ENCODE results near the gene TMEM200C. TPM values are rescaled to one million over a fixed set of nuclear protein-coding genes. Genes with fewer than 3 reads are reported as not detected.

TMEM200C gene
- total and polyA plus RNA-seq, 5 donors from 2014 or later: not detected

GRCh38 chr18:5840547-5840946, 54.8 kb downstream of the TMEM200C start:
- H3K27me3 Mint-ChIP-seq: no peaks in the 10 kb centered on the region
- Histone ChIP-seq H3K27me3 (ENCODE audit: control insufficient read depth, insufficient read depth, low read length) (no peaks in the 10 kb centered on the region), H3K4me3 (ENCODE audit: low read depth, low read length) (no peak overlapping the region), H3K36me3 (ENCODE audit: control insufficient read depth, insufficient read depth, low read length) (no peaks in the 10 kb centered on the region), H3K27ac (ENCODE audit: insufficient read depth, low read length, poor library complexity, severe bottlenecking) (no peak overlapping the region), H3K4me1 (ENCODE audit: control insufficient read depth, insufficient read depth, low read length, poor library complexity, severe bottlenecking) (no peaks in the 10 kb centered on the region), H3K9me3 (ENCODE audit: control insufficient read depth in 2 of 2, low read length in 2 of 2) (no peaks in the 10 kb centered on the region)
- H3K9me3 Mint-ChIP-seq: no peaks in the 10 kb centered on the region
- no peaks in the 10 kb centered on the region for H3K4me1 Mint-ChIP-seq
- ATAC-seq (ENCODE audit: low read depth in 2 of 2) (no peak), DNase-seq (no peak)
- no peaks in the 10 kb centered on the region for H3K36me3 Mint-ChIP-seq
- no peak overlapping the region for H3K27ac Mint-ChIP-seq
- no peak overlapping the region for H3K4me3 Mint-ChIP-seq

- Mint-ChIP-seq H3K4me1 (no peaks in the 10 kb centered on the region), H3K36me3 (no peaks in the 10 kb centered on the region), H3K4me3 (no peak overlapping the region), H3K27ac (no peak overlapping the region), H3K9me3 (no peaks in the 10 kb centered on the region), H3K27me3 (no peaks in the 10 kb centered on the region)
- no peak for ATAC-seq (ENCODE audit: low read depth in 2 of 2)
- Histone ChIP-seq H3K4me1 (ENCODE audit: control insufficient read depth, insufficient read depth, low read length, poor library complexity, severe bottlenecking) (no peaks in the 10 kb centered on the region), H3K27me3 (ENCODE audit: control insufficient read depth, insufficient read depth, low read length) (no peaks in the 10 kb centered on the region), H3K4me3 (ENCODE audit: low read depth, low read length) (no peak overlapping the region), H3K36me3 (ENCODE audit: control insufficient read depth, insufficient read depth, low read length) (no peaks in the 10 kb centered on the region), H3K9me3 (ENCODE audit: control insufficient read depth in 2 of 2, low read length in 2 of 2) (no peaks in the 10 kb centered on the region), H3K27ac (ENCODE audit: insufficient read depth, low read length, poor library complexity, severe bottlenecking) (no peak overlapping the region)
- no peak for DNase-seq
Observed at GRCh38 chr18:5840025-5840424, 55.3 kb downstream of the TMEM200C start.

GRCh38 chr18:5839102-5839501, 56.2 kb downstream of the TMEM200C start:
- Histone ChIP-seq H3K36me3 (ENCODE audit: control insufficient read depth, insufficient read depth, low read length) (no peaks in the 10 kb centered on the region), H3K27ac (ENCODE audit: insufficient read depth, low read length, poor library complexity, severe bottlenecking) (no peak overlapping the region), H3K4me1 (ENCODE audit: control insufficient read depth, insufficient read depth, low read length, poor library complexity, severe bottlenecking) (no peaks in the 10 kb centered on the region), H3K27me3 (ENCODE audit: control insufficient read depth, insufficient read depth, low read length) (no peaks in the 10 kb centered on the region), H3K4me3 (ENCODE audit: low read depth, low read length) (no peak overlapping the region), H3K9me3 (ENCODE audit: control insufficient read depth in 2 of 2, low read length in 2 of 2) (no peaks in the 10 kb centered on the region)
- DNase-seq (no peak), ATAC-seq (ENCODE audit: low read depth in 2 of 2) (no peak)
- Mint-ChIP-seq H3K36me3 (no peaks in the 10 kb centered on the region), H3K4me3 (no peak overlapping the region), H3K27me3 (no peaks in the 10 kb centered on the region), H3K9me3 (no peaks in the 10 kb centered on the region), H3K27ac (no peak overlapping the region), H3K4me1 (no peaks in the 10 kb centered on the region)
